Uterus (tissue), 4 donors: ENCODE results near the gene KCNA2. TPM values are rescaled to one million over a fixed set of nuclear protein-coding genes. Genes with fewer than 3 reads are reported as not detected.
A peak's percentile ranks its signal among the peaks of the same experiment; 100 is the strongest.

Source experiments
- DNase-seq, 2 donors: peaks; one replicate each; pipeline ENCODE4 v3.0.0-alpha.2; 2019 to 2020
- H3K27ac ChIP-seq, 2 donors: fragments of 200-600 bp; sonication (generic); 1 replicate in 1 of 2; 2 replicates in 1 of 2; pipeline ENCODE4 v1.5.1; 2016 to 2018
- H3K27me3 ChIP-seq, 2 donors: fragments of 200-600 bp; sonication (generic); one replicate each; pipeline ENCODE4 v1.5.1; 2018 to 2019; ENCODE audit warnings: control low read depth in 1 of 2
- H3K36me3 ChIP-seq, 2 donors: fragments of 200-600 bp; sonication (generic); one replicate each; pipeline ENCODE4 v1.5.1; 2019; ENCODE audit warnings: control low read depth in 1 of 2
- H3K4me1 ChIP-seq, 2 donors: fragments of 200-600 bp; sonication (generic); one replicate each; pipeline ENCODE4 v1.5.1; 2018 to 2019; ENCODE audit warnings: control low read depth in 1 of 2
- H3K4me3 ChIP-seq, 2 donors: fragments of 200-600 bp; sonication (generic); 1 replicate in 1 of 2; 2 replicates in 1 of 2; pipeline ENCODE4 v1.5.1; 2018 to 2019; ENCODE audit warnings: mild to moderate bottlenecking in 1 of 2
- H3K9me3 ChIP-seq, 2 donors: fragments of 200-600 bp; sonication (generic); one replicate each; pipeline ENCODE4 v1.5.1; 2019; ENCODE audit warnings: control low read depth in 1 of 2
- POLR2A ChIP-seq, 2 donors: fragments of 450-650 bp; IDR thresholded peaks; one replicate each; pipeline ENCODE4 v1.6.1; 2016; ENCODE audit warnings: antibody characterized with exemption in 2 of 2, mild to moderate bottlenecking in 1 of 2, moderate library complexity in 1 of 2
- intact Hi-C: fragments of 100-400 bp; cut with DNase I; formaldehyde crosslinking; loops from one replicate; pipeline ENCODE4 v1.15.1; 2023; ENCODE audit warnings: low total_unique reads
- total RNA-seq, 4 donors: library from RNA; depleted of rRNA in 3 of 4; stranded (reverse); fragments of >200 nt in 3 of 4; gene quantifications; one replicate each; pipeline versions ENCODE4 v1.1.0 to v1.2.4, GENCODE V29; 2014 to 2023
- TF ChIP-seq, protein P1 (sequence below), 4 experiments: fragments of 200-600 bp in 2 of 4; fragments of 450-650 bp in 2 of 4; sonication (generic) in 2 of 4; IDR thresholded peaks; one replicate each; pipeline ENCODE4 v1.5.1; 2016 to 2019; ENCODE audit warnings: antibody characterized with exemption in 4 of 4, mild to moderate bottlenecking in 2 of 4, moderate library complexity in 1 of 4
- donor health status: DM: yes; HTN: yes; CAD: no.

Gene KCNA2
- total RNA-seq, 4 donors from 2014 or later, result 0.21 to 0.62 TPM; not detected in 2

DNA sequence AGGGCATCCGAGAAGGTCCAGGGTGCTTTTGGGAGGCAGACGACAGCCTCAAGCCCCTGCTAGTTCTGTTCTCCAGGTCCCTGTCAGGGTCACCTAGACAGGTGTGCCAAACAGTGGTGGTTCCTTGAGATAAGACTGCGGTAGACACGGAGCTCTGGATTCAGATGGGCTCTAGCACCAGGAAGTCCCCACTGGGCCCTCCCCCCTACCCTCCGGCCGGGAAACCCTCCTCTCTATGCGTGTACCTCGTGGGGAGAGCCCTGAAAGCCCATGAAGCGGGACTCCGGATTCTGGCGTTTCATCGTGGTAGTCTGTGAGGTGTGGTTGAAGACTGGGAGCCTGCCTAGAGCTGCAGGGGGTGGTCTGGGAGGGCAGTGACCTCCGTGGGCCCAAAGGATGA, 2.1 kb upstream of the KCNA2 start:
- Histone ChIP-seq H3K9me3 (no peaks in the 10 kb centered on the region), H3K36me3 (no peaks in the 10 kb centered on the region), H3K4me3 (no peak overlapping the region), H3K27ac (no peak overlapping the region), H3K4me1 (peaks cover 0 to 13% of the 10 kb centered on the region in 2 donors), H3K27me3 (peaks cover 7 to 16% of the 10 kb centered on the region in 2 donors)
- intact Hi-C loops, result no loop called here
- no peak for DNase-seq
- no peak for TF ChIP-seq POLR2A (IDR thresholded peaks at IDR 0.05)
- TF ChIP-seq, protein P1, sequence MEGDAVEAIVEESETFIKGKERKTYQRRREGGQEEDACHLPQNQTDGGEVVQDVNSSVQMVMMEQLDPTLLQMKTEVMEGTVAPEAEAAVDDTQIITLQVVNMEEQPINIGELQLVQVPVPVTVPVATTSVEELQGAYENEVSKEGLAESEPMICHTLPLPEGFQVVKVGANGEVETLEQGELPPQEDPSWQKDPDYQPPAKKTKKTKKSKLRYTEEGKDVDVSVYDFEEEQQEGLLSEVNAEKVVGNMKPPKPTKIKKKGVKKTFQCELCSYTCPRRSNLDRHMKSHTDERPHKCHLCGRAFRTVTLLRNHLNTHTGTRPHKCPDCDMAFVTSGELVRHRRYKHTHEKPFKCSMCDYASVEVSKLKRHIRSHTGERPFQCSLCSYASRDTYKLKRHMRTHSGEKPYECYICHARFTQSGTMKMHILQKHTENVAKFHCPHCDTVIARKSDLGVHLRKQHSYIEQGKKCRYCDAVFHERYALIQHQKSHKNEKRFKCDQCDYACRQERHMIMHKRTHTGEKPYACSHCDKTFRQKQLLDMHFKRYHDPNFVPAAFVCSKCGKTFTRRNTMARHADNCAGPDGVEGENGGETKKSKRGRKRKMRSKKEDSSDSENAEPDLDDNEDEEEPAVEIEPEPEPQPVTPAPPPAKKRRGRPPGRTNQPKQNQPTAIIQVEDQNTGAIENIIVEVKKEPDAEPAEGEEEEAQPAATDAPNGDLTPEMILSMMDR (IDR thresholded peaks at IDR 0.05), result no peak

DNA sequence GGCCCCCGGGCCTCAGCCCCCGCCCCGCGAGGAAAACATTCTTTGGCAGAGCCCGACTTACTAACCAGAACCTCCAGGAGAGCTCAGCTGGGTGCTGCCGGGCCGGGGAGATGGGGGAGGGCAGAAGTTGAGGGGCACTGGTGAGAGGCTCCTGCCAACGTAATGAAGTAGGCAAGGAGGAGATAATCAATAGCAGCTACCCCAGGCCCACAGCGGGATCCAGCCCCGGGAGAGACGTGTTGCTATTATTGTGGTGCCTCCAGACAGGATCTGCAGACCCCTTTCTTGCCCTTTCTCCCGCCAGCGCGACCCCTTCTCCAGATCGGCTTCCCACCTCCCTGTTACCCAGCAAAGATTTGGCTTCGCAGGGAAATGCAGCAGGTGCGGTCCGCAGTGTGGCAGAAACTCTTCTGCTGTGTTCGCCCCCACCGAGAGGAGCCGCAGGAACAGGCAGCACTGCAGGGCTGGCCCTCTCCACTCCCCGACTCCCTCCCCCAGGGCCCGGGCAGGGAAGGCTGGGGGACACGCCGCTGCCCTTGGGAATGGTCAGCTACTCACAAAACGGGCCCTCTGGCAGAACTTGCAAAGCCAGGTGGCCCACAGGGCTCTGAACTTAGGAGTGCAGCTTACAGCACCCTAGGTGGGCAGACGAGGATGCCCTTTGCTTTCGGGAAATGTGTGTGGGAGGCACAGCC, 1.5 kb upstream of the KCNA2 start:
- DNase-seq, result no peak
- peaks cover 0 to 13% of the 10 kb centered on the region in 2 donors for H3K4me1 ChIP-seq
- no peak for TF ChIP-seq POLR2A (IDR thresholded peaks at IDR 0.05)
- TF ChIP-seq, protein P1 (IDR thresholded peaks at IDR 0.05), result no peak
- H3K9me3 ChIP-seq, result no peaks in the 10 kb centered on the region
- H3K4me3 ChIP-seq, result peak overlapping the region in 1 of 2 donors; percentile 35
- H3K36me3 ChIP-seq, result no peaks in the 10 kb centered on the region
- H3K27ac ChIP-seq, result no peak overlapping the region
- intact Hi-C loops, result no loop called here
- H3K27me3 ChIP-seq, result peaks cover 7 to 16% of the 10 kb centered on the region in 2 donors

DNA sequence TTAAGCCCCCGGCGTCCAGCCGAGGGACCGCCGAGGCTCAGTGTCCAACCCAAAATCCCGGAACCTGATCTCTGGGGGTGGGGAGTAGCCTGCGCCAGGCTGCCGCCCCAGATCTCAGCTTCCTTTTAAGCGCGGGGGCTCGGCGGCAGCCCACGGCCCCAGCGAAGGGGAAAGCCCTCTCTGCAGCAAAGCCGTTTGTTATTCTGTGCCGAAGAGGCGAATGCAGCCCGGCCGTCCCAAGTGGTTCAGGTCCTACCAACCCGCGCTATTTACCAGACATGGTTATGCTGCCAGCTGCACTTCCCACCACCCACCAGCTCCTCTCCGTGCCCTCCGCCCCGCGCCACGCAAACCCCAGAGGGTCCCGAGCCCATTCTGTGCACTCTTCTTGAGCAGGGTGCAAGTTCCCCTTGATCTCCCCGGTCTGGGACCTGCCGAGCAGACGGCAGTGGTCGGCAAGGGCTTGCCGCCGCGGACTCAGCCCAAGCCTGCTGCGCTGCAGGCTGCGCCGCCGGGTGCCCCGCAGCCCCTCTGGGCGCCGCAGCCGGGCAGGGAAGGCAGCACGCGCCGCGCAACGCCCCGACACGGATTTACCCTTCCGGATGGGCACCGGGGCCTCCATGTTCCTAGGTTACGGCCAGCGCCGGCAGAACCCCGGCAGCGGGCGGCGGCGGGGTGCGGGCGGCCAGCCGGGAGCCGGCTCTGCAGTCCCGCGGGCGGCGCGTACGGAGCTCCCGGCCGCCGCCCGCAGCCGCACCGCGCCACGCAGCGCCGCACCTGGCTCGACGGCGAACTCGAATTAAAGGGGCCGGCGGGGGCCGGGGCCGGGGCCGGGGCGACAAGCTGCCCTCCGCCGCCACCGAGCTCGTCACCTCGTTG, 738 bp upstream of the KCNA2 start:
- no peak for DNase-seq
- intact Hi-C loops, result no loop called here

DNA sequence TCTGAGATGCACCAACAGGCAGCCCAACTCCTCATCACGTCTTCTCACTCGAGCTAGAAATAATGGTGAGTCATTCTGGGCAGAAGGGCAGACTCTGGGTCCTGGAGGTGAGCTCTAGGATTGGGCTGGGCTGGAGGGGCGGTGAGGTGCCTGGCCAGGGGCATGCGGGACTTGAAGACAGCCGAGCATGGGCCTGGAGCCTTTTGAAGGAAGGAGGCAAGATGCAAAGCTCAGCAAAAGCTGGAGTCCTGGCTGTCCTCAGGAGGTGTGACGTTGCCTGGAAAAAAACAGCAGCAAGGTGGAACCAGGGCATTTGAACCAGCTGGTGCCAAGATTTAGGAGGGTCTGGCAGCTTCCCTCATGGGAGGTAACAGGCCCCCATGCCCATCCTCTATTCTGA, 712 bp downstream of the KCNA2 start:
- H3K27ac ChIP-seq, result no peak overlapping the region
- no peaks in the 10 kb centered on the region for H3K36me3 ChIP-seq
- intact Hi-C loops, result no loop called here
- H3K9me3 ChIP-seq, result no peaks in the 10 kb centered on the region
- peaks cover 0 to 13% of the 10 kb centered on the region in 2 donors for H3K4me1 ChIP-seq
- peaks cover 7 to 16% of the 10 kb centered on the region in 2 donors for H3K27me3 ChIP-seq
- H3K4me3 ChIP-seq, result no peak overlapping the region
- DNase-seq, result no peak
- TF ChIP-seq, protein P1 (IDR thresholded peaks at IDR 0.05), result no peak
- no peak for TF ChIP-seq POLR2A (IDR thresholded peaks at IDR 0.05)

More for the DNA sequence above, 738 bp upstream of the KCNA2 start:
- H3K27me3 ChIP-seq, result peaks cover 7 to 16% of the 10 kb centered on the region in 2 donors
- peak overlapping the region; percentile 32 to 35 for H3K4me3 ChIP-seq
- no peak overlapping the region for H3K27ac ChIP-seq
- peaks cover 0 to 13% of the 10 kb centered on the region in 2 donors for H3K4me1 ChIP-seq
- H3K36me3 ChIP-seq, result no peaks in the 10 kb centered on the region
- H3K9me3 ChIP-seq, result no peaks in the 10 kb centered on the region
- TF ChIP-seq, protein P1 (IDR thresholded peaks at IDR 0.05), result no peak
- no peak for TF ChIP-seq POLR2A (IDR thresholded peaks at IDR 0.05)
